PFSK-1 (cell line): ENCODE data around the gene F2RL3.

Experiments used
- POLR2AphosphoS5 ChIP-seq: IDR thresholded peaks from 2 replicates; pipeline ENCODE4 v1.6.1; 2012; ENCODE audit warnings: low read depth, mild to moderate bottlenecking, control low read depth, low read length, moderate library complexity
- SIN3A ChIP-seq: IDR thresholded peaks from 2 replicates; pipeline ENCODE4 v1.6.1; 2012; ENCODE audit warnings: mild to moderate bottlenecking, low read length, moderate library complexity, borderline replicate concordance; ENCODE audit not compliant: insufficient read depth
- TAF1 ChIP-seq: IDR thresholded peaks from 2 replicates; pipeline ENCODE4 v1.6.1; 2012; ENCODE audit warnings: low read length, control low read depth, borderline replicate concordance; ENCODE audit not compliant: insufficient read depth
- TF ChIP-seq, protein P1 (sequence below), 2 experiments: IDR thresholded peaks; 2 replicates each; pipeline versions ENCODE4 v1.6.1 to v1.8.0; 2011 to 2012; ENCODE audit warnings: low read depth in 2 of 2, low read length in 2 of 2, control low read depth in 1 of 2, inconsistent platforms in 1 of 2, mild to moderate bottlenecking in 1 of 2, moderate library complexity in 1 of 2; ENCODE audit not compliant: insufficient read depth in 1 of 2

DNA sequence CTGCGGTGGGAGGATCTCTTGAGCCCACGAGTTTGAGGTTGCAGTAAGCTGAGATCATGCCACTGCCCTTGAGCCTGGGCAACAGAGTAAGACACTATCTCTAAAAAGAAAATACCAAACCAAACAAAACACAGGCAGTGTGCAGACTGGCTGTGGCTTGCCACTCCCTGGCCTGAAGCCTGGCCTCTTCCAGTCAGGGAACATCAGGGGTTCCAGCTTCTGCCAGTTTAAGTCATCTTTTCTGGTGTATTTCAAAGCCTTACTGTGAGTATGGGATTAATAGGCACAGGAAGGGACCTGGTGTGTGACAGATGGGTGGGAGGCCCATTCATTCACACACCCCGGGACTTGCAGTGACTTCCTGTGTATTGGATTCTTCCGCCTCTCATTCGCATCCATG is 27.0 kb upstream of the F2RL3 start:
- TF ChIP-seq POLR2AphosphoS5 (no peak), TAF1 (no peak), SIN3A (no peak)
- TF ChIP-seq, protein P1, sequence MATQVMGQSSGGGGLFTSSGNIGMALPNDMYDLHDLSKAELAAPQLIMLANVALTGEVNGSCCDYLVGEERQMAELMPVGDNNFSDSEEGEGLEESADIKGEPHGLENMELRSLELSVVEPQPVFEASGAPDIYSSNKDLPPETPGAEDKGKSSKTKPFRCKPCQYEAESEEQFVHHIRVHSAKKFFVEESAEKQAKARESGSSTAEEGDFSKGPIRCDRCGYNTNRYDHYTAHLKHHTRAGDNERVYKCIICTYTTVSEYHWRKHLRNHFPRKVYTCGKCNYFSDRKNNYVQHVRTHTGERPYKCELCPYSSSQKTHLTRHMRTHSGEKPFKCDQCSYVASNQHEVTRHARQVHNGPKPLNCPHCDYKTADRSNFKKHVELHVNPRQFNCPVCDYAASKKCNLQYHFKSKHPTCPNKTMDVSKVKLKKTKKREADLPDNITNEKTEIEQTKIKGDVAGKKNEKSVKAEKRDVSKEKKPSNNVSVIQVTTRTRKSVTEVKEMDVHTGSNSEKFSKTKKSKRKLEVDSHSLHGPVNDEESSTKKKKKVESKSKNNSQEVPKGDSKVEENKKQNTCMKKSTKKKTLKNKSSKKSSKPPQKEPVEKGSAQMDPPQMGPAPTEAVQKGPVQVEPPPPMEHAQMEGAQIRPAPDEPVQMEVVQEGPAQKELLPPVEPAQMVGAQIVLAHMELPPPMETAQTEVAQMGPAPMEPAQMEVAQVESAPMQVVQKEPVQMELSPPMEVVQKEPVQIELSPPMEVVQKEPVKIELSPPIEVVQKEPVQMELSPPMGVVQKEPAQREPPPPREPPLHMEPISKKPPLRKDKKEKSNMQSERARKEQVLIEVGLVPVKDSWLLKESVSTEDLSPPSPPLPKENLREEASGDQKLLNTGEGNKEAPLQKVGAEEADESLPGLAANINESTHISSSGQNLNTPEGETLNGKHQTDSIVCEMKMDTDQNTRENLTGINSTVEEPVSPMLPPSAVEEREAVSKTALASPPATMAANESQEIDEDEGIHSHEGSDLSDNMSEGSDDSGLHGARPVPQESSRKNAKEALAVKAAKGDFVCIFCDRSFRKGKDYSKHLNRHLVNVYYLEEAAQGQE (IDR thresholded peaks at IDR 0.05; ENCODE audit: insufficient read depth in 1 of 2, low read depth in 2 of 2, low read length in 2 of 2), result no peak
